ENCODE data around the gene USH2A.

The USH2A gene

DNA sequence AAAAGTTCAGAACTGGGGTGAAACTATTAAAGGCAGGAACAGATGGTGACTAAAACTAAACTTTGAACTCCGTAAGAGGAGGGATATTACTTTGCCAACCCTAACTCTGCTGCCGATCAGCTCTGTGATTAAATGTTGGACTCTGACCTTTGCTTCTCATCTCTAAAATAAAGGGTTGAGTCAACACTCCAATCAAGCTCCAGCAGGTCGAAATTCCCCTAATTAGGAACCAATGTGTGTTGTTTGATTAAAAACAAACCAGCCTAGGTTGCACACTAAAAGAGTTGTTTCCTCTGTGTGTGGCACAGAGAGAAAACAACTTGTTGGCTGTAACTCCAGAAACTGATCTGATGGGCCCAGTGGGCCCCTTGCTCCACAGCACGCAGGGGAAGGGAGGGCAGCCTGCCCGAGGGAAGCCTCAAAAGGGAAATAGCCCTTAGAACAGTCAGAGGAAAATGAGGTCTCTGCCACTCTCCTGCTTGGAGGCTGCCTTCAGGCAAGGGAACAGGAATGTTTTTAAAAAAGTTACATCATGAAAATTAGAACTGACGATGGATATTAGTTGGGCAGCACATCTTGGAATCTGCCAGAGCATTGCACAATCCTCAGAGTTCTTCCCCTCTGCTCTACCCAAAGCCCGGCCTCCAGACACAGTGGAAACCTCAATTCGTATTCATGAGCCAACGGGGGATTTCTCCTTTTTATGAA, 786.8 kb downstream of the USH2A start:
- Histone ChIP-seq H4K20me1 (ENCODE audit: insufficient read depth, low read length, poor library complexity, severe bottlenecking) (no peaks in the 10 kb centered on the region), H3K79me2 (ENCODE audit: insufficient read depth, low read length) (no peaks in the 10 kb centered on the region), H3K4me3 (ENCODE audit: low read length, poor library complexity, severe bottlenecking) (no peak overlapping the region), H3K4me1 (ENCODE audit: insufficient read depth, low read length, poor library complexity, severe bottlenecking) (no peaks in the 10 kb centered on the region), H3K27me3 (ENCODE audit: insufficient read depth, low read length, poor library complexity, severe bottlenecking) (no peaks in the 10 kb centered on the region), H3K9ac (ENCODE audit: low read depth, low read length, poor library complexity, severe bottlenecking) (no peak overlapping the region), H3F3A (ENCODE audit: low read depth) (no peaks in the 10 kb centered on the region), H3K9me3 (ENCODE audit: insufficient read depth, low read depth, low read length) (no peaks in the 10 kb centered on the region), H2AFZ (ENCODE audit: low read length) (no peak overlapping the region), H3K9me2 (replicated peaks; ENCODE audit: low read depth, low read length) (no peaks in the 10 kb centered on the region), H3K36me3 (ENCODE audit: insufficient read depth, low read length) (no peaks in the 10 kb centered on the region), H3K4me2 (ENCODE audit: low read depth, low read length, poor library complexity, severe bottlenecking) (no peak overlapping the region)
- TF ChIP-seq EZH2phosphoT487 (IDR thresholded peaks at IDR 0.05; ENCODE audit: borderline replicate concordance), result no peak
- TF ChIP-seq, protein P1, sequence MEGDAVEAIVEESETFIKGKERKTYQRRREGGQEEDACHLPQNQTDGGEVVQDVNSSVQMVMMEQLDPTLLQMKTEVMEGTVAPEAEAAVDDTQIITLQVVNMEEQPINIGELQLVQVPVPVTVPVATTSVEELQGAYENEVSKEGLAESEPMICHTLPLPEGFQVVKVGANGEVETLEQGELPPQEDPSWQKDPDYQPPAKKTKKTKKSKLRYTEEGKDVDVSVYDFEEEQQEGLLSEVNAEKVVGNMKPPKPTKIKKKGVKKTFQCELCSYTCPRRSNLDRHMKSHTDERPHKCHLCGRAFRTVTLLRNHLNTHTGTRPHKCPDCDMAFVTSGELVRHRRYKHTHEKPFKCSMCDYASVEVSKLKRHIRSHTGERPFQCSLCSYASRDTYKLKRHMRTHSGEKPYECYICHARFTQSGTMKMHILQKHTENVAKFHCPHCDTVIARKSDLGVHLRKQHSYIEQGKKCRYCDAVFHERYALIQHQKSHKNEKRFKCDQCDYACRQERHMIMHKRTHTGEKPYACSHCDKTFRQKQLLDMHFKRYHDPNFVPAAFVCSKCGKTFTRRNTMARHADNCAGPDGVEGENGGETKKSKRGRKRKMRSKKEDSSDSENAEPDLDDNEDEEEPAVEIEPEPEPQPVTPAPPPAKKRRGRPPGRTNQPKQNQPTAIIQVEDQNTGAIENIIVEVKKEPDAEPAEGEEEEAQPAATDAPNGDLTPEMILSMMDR (conservative IDR thresholded peaks at IDR 0.05; ENCODE audit: low read length), result no peak

DNA sequence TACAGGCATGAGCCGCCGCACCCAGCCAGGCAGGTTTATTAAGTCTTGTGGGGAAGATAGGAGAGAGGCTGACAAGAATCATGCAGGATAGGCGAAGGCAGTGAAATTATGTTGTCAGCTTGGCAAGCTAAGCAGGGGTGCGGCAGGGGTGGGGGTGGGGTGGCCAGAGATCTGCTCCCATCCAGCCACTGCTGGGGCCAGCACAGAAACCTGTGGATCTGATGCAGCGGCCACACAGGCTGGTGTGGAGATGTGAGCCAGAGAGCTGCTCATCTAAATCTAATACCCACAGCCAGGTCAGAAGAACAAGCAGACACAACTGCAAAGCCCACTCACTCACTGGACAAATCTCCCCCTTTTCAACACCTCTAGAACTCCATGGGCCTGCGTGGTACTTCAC, 787.4 kb downstream of the USH2A start:
- Histone ChIP-seq H3K27me3 (ENCODE audit: insufficient read depth, low read length, poor library complexity, severe bottlenecking) (no peaks in the 10 kb centered on the region), H3K36me3 (ENCODE audit: insufficient read depth, low read length) (no peaks in the 10 kb centered on the region), H3K4me1 (ENCODE audit: insufficient read depth, low read length, poor library complexity, severe bottlenecking) (no peaks in the 10 kb centered on the region), H4K20me1 (ENCODE audit: insufficient read depth, low read length, poor library complexity, severe bottlenecking) (no peaks in the 10 kb centered on the region), H3K4me2 (ENCODE audit: low read depth, low read length, poor library complexity, severe bottlenecking) (no peak overlapping the region), H3K9ac (ENCODE audit: low read depth, low read length, poor library complexity, severe bottlenecking) (no peak overlapping the region), H3K4me3 (ENCODE audit: low read length, poor library complexity, severe bottlenecking) (no peak overlapping the region), H3K9me3 (ENCODE audit: insufficient read depth, low read depth, low read length) (no peaks in the 10 kb centered on the region), H3K9me2 (replicated peaks; ENCODE audit: low read depth, low read length) (no peaks in the 10 kb centered on the region), H2AFZ (ENCODE audit: low read length) (no peak overlapping the region), H3K79me2 (ENCODE audit: insufficient read depth, low read length) (no peaks in the 10 kb centered on the region), H3F3A (ENCODE audit: low read depth) (no peaks in the 10 kb centered on the region)
- no peak for TF ChIP-seq EZH2phosphoT487 (IDR thresholded peaks at IDR 0.05; ENCODE audit: borderline replicate concordance)
- TF ChIP-seq, protein P1 (conservative IDR thresholded peaks at IDR 0.05; ENCODE audit: low read length), result no peak

DNA sequence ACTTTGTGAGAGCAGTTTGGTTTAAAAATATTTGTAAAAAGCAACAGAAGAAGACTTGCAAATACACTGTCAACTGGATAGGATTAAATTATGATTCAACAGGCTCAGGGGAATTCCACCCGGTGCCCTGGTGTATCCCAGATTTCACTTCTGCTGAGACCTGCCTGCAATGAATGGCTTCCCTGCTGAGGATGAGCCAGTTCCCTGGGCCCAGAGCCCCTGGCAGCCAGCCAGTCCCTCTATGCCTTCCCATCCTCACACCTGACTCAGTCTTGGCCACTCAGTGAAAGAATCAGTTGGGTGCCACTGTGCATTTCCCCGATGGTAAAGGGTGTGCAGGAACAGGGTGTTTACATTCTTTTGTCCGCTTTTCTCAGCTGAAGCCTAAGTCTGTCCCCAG, 791.8 kb downstream of the USH2A start:
- TF ChIP-seq, protein P1 (conservative IDR thresholded peaks at IDR 0.05; ENCODE audit: low read length), result no peak
- TF ChIP-seq EZH2phosphoT487 (IDR thresholded peaks at IDR 0.05; ENCODE audit: borderline replicate concordance), result no peak
- Histone ChIP-seq H2AFZ (ENCODE audit: low read length) (no peak overlapping the region), H3K9me3 (ENCODE audit: insufficient read depth, low read depth, low read length) (no peaks in the 10 kb centered on the region), H3K79me2 (ENCODE audit: insufficient read depth, low read length) (no peaks in the 10 kb centered on the region), H4K20me1 (ENCODE audit: insufficient read depth, low read length, poor library complexity, severe bottlenecking) (no peaks in the 10 kb centered on the region), H3K9me2 (replicated peaks; ENCODE audit: low read depth, low read length) (no peaks in the 10 kb centered on the region), H3F3A (ENCODE audit: low read depth) (no peaks in the 10 kb centered on the region), H3K36me3 (ENCODE audit: insufficient read depth, low read length) (no peaks in the 10 kb centered on the region), H3K9ac (ENCODE audit: low read depth, low read length, poor library complexity, severe bottlenecking) (no peak overlapping the region), H3K27me3 (ENCODE audit: insufficient read depth, low read length, poor library complexity, severe bottlenecking) (no peaks in the 10 kb centered on the region), H3K4me3 (ENCODE audit: low read length, poor library complexity, severe bottlenecking) (no peak overlapping the region), H3K4me2 (ENCODE audit: low read depth, low read length, poor library complexity, severe bottlenecking) (no peak overlapping the region), H3K4me1 (ENCODE audit: insufficient read depth, low read length, poor library complexity, severe bottlenecking) (no peaks in the 10 kb centered on the region)
